Breast epithelium (tissue), 4 donors: ENCODE measurements around the gene GJD3. TPM values are rescaled to one million over a fixed set of nuclear protein-coding genes. Genes with fewer than 3 reads are reported as not detected.

Source experiments
- DNase-seq, 2 donors: peaks; one replicate each; pipeline ENCODE4 v3.0.0-alpha.2; 2019; ENCODE audit warnings: low spot score in 2 of 2
- H3K27ac ChIP-seq, 2 donors: fragments of 200-600 bp; sonication (generic) in 1 of 2; one replicate each; pipeline ENCODE4 v1.5.1; 2016 to 2019; ENCODE audit warnings: mild to moderate bottlenecking in 1 of 2
- H3K27me3 ChIP-seq, 2 donors: fragments of 200-600 bp; sonication (generic) in 1 of 2; one replicate each; pipeline versions ENCODE4 v1.5.1 to v1.6.0; 2017 to 2019; ENCODE audit warnings: control low read depth in 1 of 2, mild to moderate bottlenecking in 1 of 2
- H3K36me3 ChIP-seq: fragments of 200-600 bp; one replicate; pipeline ENCODE4 v1.5.1; 2019
- H3K4me1 ChIP-seq, 2 donors: fragments of 200-600 bp; sonication (generic); one replicate each; pipeline ENCODE4 v1.5.1; 2016 to 2019; ENCODE audit warnings: control low read depth in 1 of 2
- H3K4me3 ChIP-seq, 3 donors: fragments of 200-600 bp; sonication (generic); 1 replicate in 2 of 3; 2 replicates in 1 of 3; pipeline ENCODE4 v1.5.1; 2016 to 2019; ENCODE audit warnings: mild to moderate bottlenecking in 3 of 3, moderate library complexity in 2 of 3
- H3K9me3 ChIP-seq, 2 donors: fragments of 200-600 bp; sonication (generic) in 1 of 2; one replicate each; pipeline ENCODE4 v1.5.1; 2016 to 2019; ENCODE audit warnings: control low read depth in 1 of 2
- POLR2A ChIP-seq: fragments of 450-650 bp; IDR thresholded peaks from one replicate; pipeline ENCODE4 v1.6.1; 2016; ENCODE audit warnings: antibody characterized with exemption, mild to moderate bottlenecking, moderate library complexity
- POLR2AphosphoS5 ChIP-seq, 3 donors: sonication (generic); formaldehyde crosslinking; IDR thresholded peaks; one replicate each; pipeline ENCODE4 v1.6.1; 2017; ENCODE audit warnings: antibody characterized with exemption in 3 of 3
- intact Hi-C: fragments of 100-400 bp; cut with DNase I; formaldehyde crosslinking; loops from one replicate; pipeline ENCODE4 v1.15.1; 2023; ENCODE audit warnings: low total_unique reads
- total RNA-seq, 3 donors: library from RNA; depleted of rRNA; stranded (reverse); fragments of >200 nt; gene quantifications; one replicate each; pipeline ENCODE4 v1.1.0, GENCODE V29; 2016
- TF ChIP-seq, protein P1 (sequence below), 3 donors: fragments of 450-650 bp; IDR thresholded peaks; one replicate each; pipeline ENCODE4 v1.5.1; 2016 to 2017; ENCODE audit warnings: antibody characterized with exemption in 3 of 3, mild to moderate bottlenecking in 3 of 3, moderate library complexity in 3 of 3

GJD3 gene
- total RNA-seq, 3 donors from 2014 or later = not detected

DNA sequence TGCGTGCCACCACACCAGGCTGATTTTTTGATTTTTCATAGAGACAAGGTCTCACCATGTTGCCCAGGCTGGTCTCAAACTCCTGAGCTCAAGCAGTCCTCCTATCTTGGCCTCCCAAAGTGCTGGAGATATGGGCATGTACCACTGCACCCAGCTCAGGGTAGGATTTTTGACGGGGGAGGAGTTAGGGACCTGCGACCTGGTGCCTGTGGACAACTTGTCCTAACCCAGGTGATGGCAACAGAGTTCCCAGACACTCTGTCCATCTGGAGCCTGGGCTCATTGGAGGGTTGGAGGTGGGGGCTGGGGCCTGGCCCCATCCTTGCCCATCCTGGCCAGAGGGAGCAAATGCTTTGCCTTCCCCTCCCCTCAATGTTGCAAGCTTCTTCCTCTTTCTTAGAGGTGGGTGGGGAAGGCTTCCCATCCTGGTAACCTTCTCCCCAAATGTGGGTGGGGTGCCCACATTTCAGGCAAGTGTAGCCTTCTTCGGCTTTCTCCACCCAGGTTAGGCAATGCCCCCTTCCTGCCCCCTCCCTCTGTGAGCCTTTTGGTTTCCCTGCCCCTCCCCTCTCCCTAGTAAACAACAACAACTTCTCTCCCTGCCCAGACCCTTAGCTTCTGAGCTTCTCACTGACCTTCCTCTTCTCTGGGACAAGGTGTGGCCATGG is 30.6 kb downstream of the GJD3 start:
- no peaks in the 10 kb centered on the region for H3K36me3 ChIP-seq
- no peak overlapping the region for H3K4me3 ChIP-seq
- H3K4me1 ChIP-seq = peaks cover 46 to 61% of the 10 kb centered on the region in 2 donors
- H3K9me3 ChIP-seq = no peaks in the 10 kb centered on the region
- intact Hi-C loops = no loop called here
- TF ChIP-seq POLR2AphosphoS5 (IDR thresholded peaks at IDR 0.05) (no peak), POLR2A (no peak)
- TF ChIP-seq, protein P1, sequence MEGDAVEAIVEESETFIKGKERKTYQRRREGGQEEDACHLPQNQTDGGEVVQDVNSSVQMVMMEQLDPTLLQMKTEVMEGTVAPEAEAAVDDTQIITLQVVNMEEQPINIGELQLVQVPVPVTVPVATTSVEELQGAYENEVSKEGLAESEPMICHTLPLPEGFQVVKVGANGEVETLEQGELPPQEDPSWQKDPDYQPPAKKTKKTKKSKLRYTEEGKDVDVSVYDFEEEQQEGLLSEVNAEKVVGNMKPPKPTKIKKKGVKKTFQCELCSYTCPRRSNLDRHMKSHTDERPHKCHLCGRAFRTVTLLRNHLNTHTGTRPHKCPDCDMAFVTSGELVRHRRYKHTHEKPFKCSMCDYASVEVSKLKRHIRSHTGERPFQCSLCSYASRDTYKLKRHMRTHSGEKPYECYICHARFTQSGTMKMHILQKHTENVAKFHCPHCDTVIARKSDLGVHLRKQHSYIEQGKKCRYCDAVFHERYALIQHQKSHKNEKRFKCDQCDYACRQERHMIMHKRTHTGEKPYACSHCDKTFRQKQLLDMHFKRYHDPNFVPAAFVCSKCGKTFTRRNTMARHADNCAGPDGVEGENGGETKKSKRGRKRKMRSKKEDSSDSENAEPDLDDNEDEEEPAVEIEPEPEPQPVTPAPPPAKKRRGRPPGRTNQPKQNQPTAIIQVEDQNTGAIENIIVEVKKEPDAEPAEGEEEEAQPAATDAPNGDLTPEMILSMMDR (IDR thresholded peaks at IDR 0.05) = no peak
- DNase-seq = no peak
- H3K27ac ChIP-seq = peak overlapping the region; percentile 81 to 86
- no peaks in the 10 kb centered on the region for H3K27me3 ChIP-seq

DNA sequence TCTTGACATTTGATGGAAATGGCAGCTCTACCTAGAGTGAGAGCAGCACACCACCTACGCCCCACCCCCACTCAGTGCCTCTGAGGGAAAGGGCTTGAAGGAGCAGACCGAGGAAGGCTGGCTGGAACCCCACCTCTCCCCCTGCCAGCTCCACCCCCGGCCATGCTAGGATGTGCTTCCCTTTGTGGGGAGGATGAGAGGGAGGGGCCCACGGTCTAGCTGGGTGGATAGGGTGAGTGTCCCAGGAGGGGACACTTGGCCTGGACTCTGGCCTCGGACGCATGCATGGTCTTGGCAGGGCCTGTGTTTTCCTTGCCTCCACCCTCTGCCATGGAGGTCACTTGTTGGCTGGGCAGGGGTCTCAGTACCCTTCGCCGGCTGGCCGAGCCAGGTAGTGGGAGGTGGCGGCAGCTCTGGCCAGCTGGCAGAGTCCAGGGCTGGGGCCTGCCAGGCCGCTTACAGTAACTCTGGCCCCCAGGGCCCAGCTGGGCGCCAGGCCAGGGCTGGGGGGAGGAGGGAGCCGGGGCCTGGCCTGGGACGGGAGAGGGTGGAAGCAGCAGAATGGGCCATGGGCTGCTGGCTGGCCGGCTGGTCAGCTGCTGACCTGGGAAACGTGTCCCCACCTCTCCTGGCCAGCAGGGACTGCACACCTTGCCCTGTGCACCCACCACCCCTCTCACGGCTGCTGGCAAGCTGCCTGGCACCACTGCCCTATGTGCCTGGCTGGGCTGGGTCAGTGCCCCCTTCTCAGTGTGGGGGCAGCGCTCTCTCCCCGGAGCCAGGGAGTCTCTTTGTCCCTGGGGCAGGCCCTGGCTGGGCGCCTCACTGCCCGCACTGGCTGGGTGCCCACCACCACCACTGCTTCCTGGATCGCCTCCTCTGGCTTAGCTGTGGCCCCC is 32.5 kb downstream of the GJD3 start:
- Histone ChIP-seq H3K36me3 (no peaks in the 10 kb centered on the region), H3K27me3 (no peaks in the 10 kb centered on the region), H3K9me3 (no peaks in the 10 kb centered on the region), H3K4me3 (peak overlapping the region; percentile 7 to 56 (median 13)), H3K4me1 (peaks cover 58 to 77% of the 10 kb centered on the region in 2 donors), H3K27ac (peak overlapping the region; percentile 81 to 95)
- intact Hi-C loops = no loop called here
- DNase-seq = peak; percentile 89 to 94
- TF ChIP-seq POLR2A (no peak), POLR2AphosphoS5 (IDR thresholded peaks at IDR 0.05) (peak; percentile 82 to 98 (median 96))
- TF ChIP-seq, protein P1 (IDR thresholded peaks at IDR 0.05) = peak in 1 of 3 donors; percentile 17

DNA sequence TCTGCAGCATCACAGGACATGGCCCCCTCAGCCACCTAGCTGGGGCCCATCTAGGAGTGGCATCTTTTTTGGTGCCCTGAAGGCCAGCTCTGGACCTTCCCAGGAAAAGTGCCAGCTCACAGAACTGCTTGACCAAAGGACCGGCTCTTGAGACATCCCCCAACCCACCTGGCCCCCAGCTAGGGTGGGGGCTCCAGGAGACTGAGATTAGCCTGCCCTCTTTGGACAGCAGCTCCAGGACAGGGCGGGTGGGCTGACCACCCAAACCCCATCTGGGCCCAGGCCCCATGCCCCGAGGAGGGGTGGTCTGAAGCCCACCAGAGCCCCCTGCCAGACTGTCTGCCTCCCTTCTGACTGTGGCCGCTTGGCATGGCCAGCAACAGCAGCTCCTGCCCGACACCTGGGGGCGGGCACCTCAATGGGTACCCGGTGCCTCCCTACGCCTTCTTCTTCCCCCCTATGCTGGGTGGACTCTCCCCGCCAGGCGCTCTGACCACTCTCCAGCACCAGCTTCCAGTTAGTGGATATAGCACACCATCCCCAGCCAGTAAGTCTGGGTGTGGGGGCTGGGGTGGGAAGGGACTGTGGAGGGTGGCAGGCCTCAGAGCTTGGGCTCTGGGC is 33.6 kb downstream of the GJD3 start:
- Histone ChIP-seq H3K36me3 (no peaks in the 10 kb centered on the region), H3K27me3 (no peaks in the 10 kb centered on the region), H3K4me1 (peaks cover 68 to 87% of the 10 kb centered on the region in 2 donors), H3K9me3 (no peaks in the 10 kb centered on the region), H3K27ac (peak overlapping the region; percentile 81 to 95), H3K4me3 (peak overlapping the region in 1 of 3 donors; percentile 56)
- no peak for DNase-seq
- no peak for TF ChIP-seq POLR2AphosphoS5 (IDR thresholded peaks at IDR 0.05)
- TF ChIP-seq, protein P1 (IDR thresholded peaks at IDR 0.05) = no peak
- intact Hi-C loops = no loop called here

DNA sequence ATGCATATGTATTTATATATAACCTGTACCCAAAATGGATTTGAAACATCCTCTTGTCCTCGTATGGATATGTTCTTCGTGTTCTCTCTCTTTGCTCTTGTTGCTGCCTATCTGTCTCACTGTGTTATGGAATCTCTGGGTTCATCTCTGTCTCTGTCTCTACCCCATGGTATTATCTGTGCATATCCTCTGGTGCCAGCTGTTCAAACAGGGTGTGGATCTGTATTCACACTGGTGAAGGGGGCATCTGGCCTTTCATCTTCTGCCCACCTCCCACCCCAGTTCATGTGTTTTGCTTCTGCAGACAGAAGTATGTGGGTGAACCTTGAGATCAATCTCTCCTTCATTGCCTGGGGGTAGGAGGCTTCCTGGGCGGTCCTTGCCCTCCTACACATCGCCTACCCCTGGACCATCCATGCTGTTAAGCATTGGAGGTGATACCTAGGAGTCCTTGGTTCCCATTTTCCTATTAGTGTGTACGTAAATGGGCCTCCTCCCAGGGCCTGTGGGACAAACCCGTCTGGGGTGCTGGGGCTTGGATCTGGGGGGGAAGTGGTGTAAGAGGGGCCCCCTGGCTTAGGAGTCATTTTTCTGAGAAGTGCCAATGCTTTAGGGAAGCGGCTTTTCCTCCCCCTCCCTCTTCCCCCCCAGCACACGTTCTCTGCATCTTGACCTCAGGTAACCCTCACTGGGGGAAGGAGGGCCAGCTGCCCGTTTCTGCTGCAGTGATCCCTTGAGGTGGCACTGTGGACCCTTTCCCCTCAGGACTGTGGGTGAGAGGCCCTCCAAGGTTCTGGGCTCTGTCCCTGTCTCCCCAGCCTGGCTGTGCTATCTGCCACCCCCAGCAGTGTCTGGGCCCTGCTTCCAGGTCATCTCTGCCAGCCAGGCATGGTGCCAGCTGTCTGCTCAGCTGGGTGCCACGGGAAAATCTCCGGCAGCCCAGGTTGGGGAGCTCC is 34.4 kb downstream of the GJD3 start:
- H3K4me1 ChIP-seq = peaks cover 65 to 85% of the 10 kb centered on the region in 2 donors
- H3K4me3 ChIP-seq = peak overlapping the region in 1 of 3 donors; percentile 56
- intact Hi-C loops = no loop called here
- peak in 1 of 2 donors; percentile 74 for DNase-seq
- no peaks in the 10 kb centered on the region for H3K27me3 ChIP-seq
- no peaks in the 10 kb centered on the region for H3K9me3 ChIP-seq
- no peaks in the 10 kb centered on the region for H3K36me3 ChIP-seq
- TF ChIP-seq POLR2A (no peak), POLR2AphosphoS5 (IDR thresholded peaks at IDR 0.05) (no peak)
- TF ChIP-seq, protein P1 (IDR thresholded peaks at IDR 0.05) = no peak
- peak overlapping the region; percentile 81 to 95 for H3K27ac ChIP-seq
